ENCODE data around the gene MUC5B. TPM values are rescaled to one million over a fixed set of nuclear protein-coding genes. Genes with fewer than 3 reads are reported as not detected.

Gene MUC5B
- total RNA-seq, 4 donors from 2014 or later, result 0.04 to 139 (median 1.6) TPM

- H3K9me3 ChIP-seq, result no peaks in the 10 kb centered on the region
- DNase-seq, result no peak
- intact Hi-C loops (cut with DNase I), result no loop called here
- no peak overlapping the region for H3K4me3 ChIP-seq
- H3K36me3 ChIP-seq, result peaks cover 0 to 48% (median 10%) of the 10 kb centered on the region in 3 donors
- H3K27ac ChIP-seq, result no peak overlapping the region
- no peaks in the 10 kb centered on the region for H3K4me1 ChIP-seq
- WGBS, 2 donors, result 64 to 67% methylated on average over 11 to 12 of the region's 13 CpGs
- no peaks in the 10 kb centered on the region for H3K27me3 ChIP-seq
- TF ChIP-seq POLR2A (IDR thresholded peaks at IDR 0.05), result no peak
- TF ChIP-seq, protein P1, sequence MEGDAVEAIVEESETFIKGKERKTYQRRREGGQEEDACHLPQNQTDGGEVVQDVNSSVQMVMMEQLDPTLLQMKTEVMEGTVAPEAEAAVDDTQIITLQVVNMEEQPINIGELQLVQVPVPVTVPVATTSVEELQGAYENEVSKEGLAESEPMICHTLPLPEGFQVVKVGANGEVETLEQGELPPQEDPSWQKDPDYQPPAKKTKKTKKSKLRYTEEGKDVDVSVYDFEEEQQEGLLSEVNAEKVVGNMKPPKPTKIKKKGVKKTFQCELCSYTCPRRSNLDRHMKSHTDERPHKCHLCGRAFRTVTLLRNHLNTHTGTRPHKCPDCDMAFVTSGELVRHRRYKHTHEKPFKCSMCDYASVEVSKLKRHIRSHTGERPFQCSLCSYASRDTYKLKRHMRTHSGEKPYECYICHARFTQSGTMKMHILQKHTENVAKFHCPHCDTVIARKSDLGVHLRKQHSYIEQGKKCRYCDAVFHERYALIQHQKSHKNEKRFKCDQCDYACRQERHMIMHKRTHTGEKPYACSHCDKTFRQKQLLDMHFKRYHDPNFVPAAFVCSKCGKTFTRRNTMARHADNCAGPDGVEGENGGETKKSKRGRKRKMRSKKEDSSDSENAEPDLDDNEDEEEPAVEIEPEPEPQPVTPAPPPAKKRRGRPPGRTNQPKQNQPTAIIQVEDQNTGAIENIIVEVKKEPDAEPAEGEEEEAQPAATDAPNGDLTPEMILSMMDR (IDR thresholded peaks at IDR 0.05), result no peak
These were observed 48.1 kb downstream of the MUC5B start for GRCh38 chr11:1271002-1271401.

DNA sequence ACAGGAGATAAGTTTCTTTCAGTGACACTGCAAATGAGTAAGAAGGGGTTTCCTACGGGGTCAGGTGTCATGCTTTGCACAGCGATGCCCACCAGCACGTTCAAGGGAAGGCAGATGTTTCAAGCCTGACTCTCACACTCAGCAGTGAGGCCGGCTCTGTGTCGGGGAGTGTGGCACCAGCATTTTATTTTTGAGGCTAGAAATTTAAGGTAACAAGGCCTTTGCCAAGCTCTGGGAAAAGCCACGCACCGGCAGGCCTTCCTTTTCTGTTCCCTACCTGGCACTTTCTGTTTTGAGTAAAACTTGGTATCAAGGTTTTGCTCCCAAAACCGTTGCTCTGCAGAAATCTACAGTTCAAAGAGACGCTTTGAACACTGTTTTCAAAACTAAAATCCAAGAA, 48.5 kb downstream of the MUC5B start:
- no peaks in the 10 kb centered on the region for H3K4me1 ChIP-seq
- H3K36me3 ChIP-seq, result peaks cover 0 to 52% (median 10%) of the 10 kb centered on the region in 3 donors
- H3K4me3 ChIP-seq, result no peak overlapping the region
- DNase-seq, result no peak
- intact Hi-C loops (cut with DNase I), result no loop called here
- H3K27me3 ChIP-seq, result no peaks in the 10 kb centered on the region
- TF ChIP-seq, protein P1 (IDR thresholded peaks at IDR 0.05), result no peak
- TF ChIP-seq POLR2A (IDR thresholded peaks at IDR 0.05), result no peak
- 73 to 76% methylated on average over 4 to 9 of the region's 9 CpGs for WGBS, 2 donors
- no peak overlapping the region for H3K27ac ChIP-seq
- no peaks in the 10 kb centered on the region for H3K9me3 ChIP-seq

DNA sequence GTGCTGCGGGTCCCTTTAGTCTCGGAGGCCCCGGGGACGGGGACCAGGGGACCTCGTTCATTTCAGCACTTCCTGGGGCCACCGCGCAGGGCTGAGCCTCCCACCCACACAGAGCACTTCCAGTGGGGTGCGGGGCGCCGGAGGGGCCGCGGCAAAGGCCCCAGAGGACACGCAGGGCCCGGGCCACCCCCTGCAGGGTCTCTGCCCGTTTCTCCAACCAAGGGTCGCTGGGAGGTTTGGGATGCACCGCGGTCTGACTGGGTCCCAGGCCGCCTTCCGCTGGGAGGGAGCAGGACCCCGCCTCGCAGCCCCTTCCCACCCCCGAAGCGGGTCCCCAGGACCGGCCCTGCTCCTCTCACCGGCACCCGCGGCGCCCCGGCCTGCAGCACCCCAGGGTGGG, 49.1 kb downstream of the MUC5B start:
- no peak overlapping the region for H3K27ac ChIP-seq
- peaks cover 0 to 57% (median 10%) of the 10 kb centered on the region in 3 donors for H3K36me3 ChIP-seq
- peaks cover 0 to 4% (median 0%) of the 10 kb centered on the region in 3 donors for H3K4me1 ChIP-seq
- DNase-seq, result no peak
- no peak for TF ChIP-seq POLR2A (IDR thresholded peaks at IDR 0.05)
- TF ChIP-seq, protein P1 (IDR thresholded peaks at IDR 0.05), result no peak
- no CpG with 5 or more reads among the region's 30 CpGs for WGBS, 2 donors
- intact Hi-C loops (cut with DNase I), result no loop called here
- H3K9me3 ChIP-seq, result no peaks in the 10 kb centered on the region
- H3K27me3 ChIP-seq, result no peaks in the 10 kb centered on the region
- H3K4me3 ChIP-seq, result no peak overlapping the region

DNA sequence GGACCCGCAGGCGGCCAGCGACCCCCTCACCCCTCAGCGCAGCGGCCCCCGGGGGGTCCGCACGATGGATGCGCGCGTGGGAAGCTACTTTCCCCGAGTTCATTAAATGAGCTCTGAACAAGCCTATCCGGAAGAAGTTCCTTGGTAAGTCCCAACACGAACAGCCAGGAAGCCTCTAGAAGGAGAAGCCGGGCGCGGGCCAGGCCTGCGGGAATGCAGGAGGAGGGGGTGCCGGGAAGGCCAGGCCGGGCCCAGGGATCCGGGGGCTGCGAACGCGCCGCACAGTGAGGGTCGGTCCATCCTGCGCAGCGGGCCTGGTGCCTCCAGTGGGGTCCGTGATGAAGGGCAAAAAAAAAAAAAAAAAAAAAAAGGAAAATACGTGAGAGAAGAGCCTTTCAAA, 49.7 kb downstream of the MUC5B start:
- 95 to 97% methylated on average over 10 to 21 of the region's 30 CpGs for WGBS, 2 donors
- intact Hi-C loops (cut with DNase I), result no loop called here
- DNase-seq, result no peak
- TF ChIP-seq POLR2A (IDR thresholded peaks at IDR 0.05), result no peak
- TF ChIP-seq, protein P1 (IDR thresholded peaks at IDR 0.05), result no peak
- Histone ChIP-seq H3K36me3 (peaks cover 0 to 63% (median 10%) of the 10 kb centered on the region in 3 donors), H3K4me3 (no peak overlapping the region), H3K27ac (no peak overlapping the region), H3K27me3 (no peaks in the 10 kb centered on the region), H3K4me1 (peaks cover 0 to 6% (median 0%) of the 10 kb centered on the region in 3 donors), H3K9me3 (no peaks in the 10 kb centered on the region)

DNA sequence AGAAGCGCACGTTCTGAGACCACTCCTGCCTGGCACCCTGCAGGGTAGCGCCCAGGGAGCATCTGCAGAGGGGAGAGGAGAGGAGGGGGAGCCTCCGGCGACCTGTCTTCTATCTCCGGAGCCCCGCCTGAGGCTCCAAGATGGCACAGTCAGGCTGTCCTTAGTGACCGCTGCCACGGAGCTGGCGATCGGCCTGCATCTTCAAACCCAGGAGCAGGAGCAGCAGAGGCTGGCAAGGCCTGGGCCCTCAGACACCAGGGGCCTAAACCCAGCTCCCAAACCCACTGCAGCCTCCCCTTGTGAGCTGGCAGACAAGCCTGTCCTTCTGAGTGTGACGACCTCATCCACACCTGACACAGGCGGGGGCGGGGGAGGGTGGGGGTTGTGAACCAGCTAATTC, 51.6 kb downstream of the MUC5B start:
- H3K4me3 ChIP-seq, result no peak overlapping the region
- H3K9me3 ChIP-seq, result no peaks in the 10 kb centered on the region
- DNase-seq, result no peak
- 89 to 92% methylated on average over 7 to 9 of the region's 14 CpGs for WGBS, 2 donors
- peaks cover 0 to 6% (median 0%) of the 10 kb centered on the region in 3 donors for H3K4me1 ChIP-seq
- no peak overlapping the region for H3K27ac ChIP-seq
- intact Hi-C loops (cut with DNase I), result no loop called here
- peaks cover 5 to 83% (median 21%) of the 10 kb centered on the region in 3 donors for H3K36me3 ChIP-seq
- TF ChIP-seq, protein P1 (IDR thresholded peaks at IDR 0.05), result no peak
- TF ChIP-seq POLR2A (IDR thresholded peaks at IDR 0.05), result no peak
- H3K27me3 ChIP-seq, result no peaks in the 10 kb centered on the region

All from esophagus squamous epithelium (tissue), 5 donors.